IMR-90 (cell line): Measurements from ENCODE around the gene KAZN. TPM values are rescaled to one million over a fixed set of nuclear protein-coding genes. Genes with fewer than 3 reads are reported as not detected.

Experiments used
- ATAC-seq: fragments of 200-7000 bp; cut with Tn5 transposase; 2 replicates; pipeline ENCODE4 v1.9.1; 2020; ENCODE audit warnings: low read depth, mild to moderate bottlenecking, moderate library complexity
- BruUV-seq: library from RNA; stranded (reverse); fragments of 400-500 nt; replicated peaks from 2 replicates; lab custom pipeline; 2021; lab: Mats Ljungman, UMichigan
- CTCF ChIA-PET: fragments of 300-600 bp; formaldehyde crosslinking; extraction: SDS; loops from one replicate; lab custom pipeline; 2021; ENCODE audit warnings: antibody characterized with exemption; lab: Yijun Ruan, JAX
- POLR2A ChIA-PET: fragments of 300-600 bp; sonication (Branson Sonifier 250); formaldehyde crosslinking; loops from one replicate; lab custom pipeline; 2022; ENCODE audit warnings: antibody characterized with exemption; ENCODE audit not compliant: unreplicated experiment; lab: Charles Lee
- DNase-seq: peaks from one replicate; pipeline ENCODE4 v3.0.0; 2013
- H2AFZ ChIP-seq: replicated peaks from 2 replicates; pipeline ENCODE3; 2013; ENCODE audit warnings: low read length, mild to moderate bottlenecking; ENCODE audit not compliant: poor library complexity
- H2AK5ac ChIP-seq: 2 replicates; pipeline ENCODE4 v1.6.1; 2013; ENCODE audit warnings: low read depth, low read length, inconsistent platforms
- H2AK9ac ChIP-seq: replicated peaks from 2 replicates; pipeline ENCODE3; 2013; ENCODE audit warnings: mild to moderate bottlenecking, low read depth, low read length, moderate library complexity; ENCODE audit not compliant: poor library complexity
- H2BK120ac ChIP-seq: 2 replicates; pipeline ENCODE4 v1.6.1; 2013; ENCODE audit warnings: low read depth, low read length, inconsistent platforms
- H2BK15ac ChIP-seq: 3 replicates; pipeline ENCODE4 v1.6.1; 2013; ENCODE audit warnings: low read depth, low read length, inconsistent platforms
- H2BK20ac ChIP-seq: 2 replicates; pipeline ENCODE4 v1.6.1; 2013; ENCODE audit warnings: low read depth, mild to moderate bottlenecking, inconsistent platforms, low read length, moderate library complexity
- H2BK5ac ChIP-seq: 2 replicates; pipeline ENCODE4 v1.6.1; 2013; ENCODE audit warnings: mild to moderate bottlenecking, low read depth, low read length, inconsistent platforms; ENCODE audit not compliant: poor library complexity, severe bottlenecking
- H3K14ac ChIP-seq: replicated peaks from 2 replicates; pipeline ENCODE4 v1.6.1; 2013; ENCODE audit warnings: low read depth, low read length, inconsistent platforms
- H3K18ac ChIP-seq: 2 replicates; pipeline ENCODE4 v1.6.1; 2013; ENCODE audit warnings: low read depth, low read length, control low read depth
- H3K23ac ChIP-seq: 2 replicates; pipeline ENCODE4 v1.6.1; 2013; ENCODE audit warnings: low read depth, low read length, inconsistent platforms
- H3K27ac ChIP-seq: 2 replicates; pipeline ENCODE4 v1.5.1; 2013; ENCODE audit warnings: mild to moderate bottlenecking, control low read depth, low read length; ENCODE audit not compliant: insufficient read depth
- H3K27me3 ChIP-seq: 2 replicates; pipeline ENCODE4 v1.6.1; 2013; ENCODE audit warnings: low read length; ENCODE audit not compliant: control insufficient read depth, insufficient read depth
- H3K36me3 ChIP-seq: 2 replicates; pipeline ENCODE4 v1.6.1; 2013; ENCODE audit warnings: low read length, mixed read lengths; ENCODE audit not compliant: control insufficient read depth, insufficient read depth
- H3K4ac ChIP-seq: 2 replicates; pipeline ENCODE4 v1.6.1; 2013; ENCODE audit warnings: low read depth, low read length, inconsistent platforms
- H3K4me1 ChIP-seq: 2 replicates; pipeline ENCODE4 v1.6.1; 2013; ENCODE audit warnings: low read length, mixed read lengths; ENCODE audit not compliant: control insufficient read depth, insufficient read depth
- H3K4me2 ChIP-seq: 2 replicates; pipeline ENCODE4 v1.6.1; 2013; ENCODE audit warnings: low read depth, mild to moderate bottlenecking, control low read depth, low read length, moderate library complexity
- H3K4me3 ChIP-seq: 2 replicates; pipeline ENCODE4 v1.5.1; 2013; ENCODE audit warnings: low read depth, mild to moderate bottlenecking, control low read depth, low read length, moderate library complexity; ENCODE audit not compliant: insufficient read depth
- H3K56ac ChIP-seq: 2 replicates; pipeline ENCODE4 v1.6.1; 2013; ENCODE audit warnings: low read length, inconsistent platforms; ENCODE audit not compliant: insufficient read depth; ENCODE audit errors: extremely low read depth
- H3K79me1 ChIP-seq, 2 experiments: 2 replicates each; pipeline ENCODE4 v1.6.1; 2013; ENCODE audit warnings: low read length in 2 of 2, inconsistent platforms in 1 of 2, low read depth in 1 of 2
- H3K9ac ChIP-seq: 2 replicates; pipeline ENCODE4 v1.6.1; 2013; ENCODE audit warnings: low read depth, low read length, control low read depth
- H3K9me1 ChIP-seq: 2 replicates; pipeline ENCODE4 v1.6.1; 2013; ENCODE audit warnings: low read length, inconsistent platforms; ENCODE audit not compliant: insufficient read depth
- H3K9me3 ChIP-seq: 2 replicates; pipeline ENCODE4 v1.6.1; 2013; ENCODE audit warnings: low read length; ENCODE audit not compliant: control insufficient read depth, insufficient read depth
- H4K20me1 ChIP-seq: 2 replicates; pipeline ENCODE4 v1.6.1; 2013; ENCODE audit warnings: low read length, inconsistent platforms; ENCODE audit not compliant: insufficient read depth
- H4K5ac ChIP-seq: 2 replicates; pipeline ENCODE4 v1.6.1; 2013; ENCODE audit warnings: mild to moderate bottlenecking, low read depth, low read length, control low read depth
- H4K8ac ChIP-seq, 2 experiments: 2 replicates each; pipeline ENCODE4 v1.6.1; 2013; ENCODE audit warnings: low read depth in 2 of 2, low read length in 2 of 2, control low read depth in 1 of 2, inconsistent platforms in 1 of 2
- H4K91ac ChIP-seq: 2 replicates; pipeline ENCODE4 v1.6.1; 2013; ENCODE audit warnings: low read depth, low read length, inconsistent platforms; ENCODE audit not compliant: insufficient read depth
- BHLHE40 ChIP-seq: fragments of 150-350 bp; IDR thresholded peaks from 2 replicates; pipeline ENCODE4 v1.6.1; 2016; ENCODE audit warnings: mild to moderate bottlenecking, low read depth, low read length
- CHD1 ChIP-seq: IDR thresholded peaks from 2 replicates; pipeline ENCODE4 v1.6.1; 2012; ENCODE audit warnings: low read depth, low read length, improper control_type of control experiment
- ELK1 ChIP-seq: fragments of 150-350 bp; IDR thresholded peaks from 2 replicates; pipeline ENCODE4 v1.6.1; 2016; ENCODE audit warnings: low read depth, mild to moderate bottlenecking, low read length, moderate library complexity, borderline replicate concordance
- FOS ChIP-seq: fragments of 150-350 bp; IDR thresholded peaks from 2 replicates; pipeline ENCODE4 v1.6.1; 2016; ENCODE audit warnings: low read depth, low read length
- MAFK ChIP-seq: IDR thresholded peaks from 2 replicates; pipeline ENCODE4 v1.6.1; 2012; ENCODE audit warnings: low read depth, low read length, improper control_type of control experiment
- MAZ ChIP-seq: IDR thresholded peaks from 2 replicates; pipeline ENCODE4 v1.6.1; 2012; ENCODE audit warnings: low read depth, mild to moderate bottlenecking, low read length, improper control_type of control experiment, moderate library complexity, borderline replicate concordance
- NFE2L2 ChIP-seq: fragments of 150-350 bp; IDR thresholded peaks from 2 replicates; pipeline ENCODE4 v1.6.1; 2016; ENCODE audit warnings: low read depth, mild to moderate bottlenecking, low read length
- POLR2A ChIP-seq: IDR thresholded peaks from 2 replicates; pipeline ENCODE4 v1.6.1; 2012; ENCODE audit warnings: mild to moderate bottlenecking, low read depth, low read length
- RAD21 ChIP-seq: IDR thresholded peaks from 2 replicates; pipeline ENCODE4 v1.6.1; 2012; ENCODE audit warnings: low read length, improper control_type of control experiment
- RCOR1 ChIP-seq: IDR thresholded peaks from 2 replicates; pipeline ENCODE4 v1.6.1; 2012; ENCODE audit warnings: mild to moderate bottlenecking, low read length, improper control_type of control experiment; ENCODE audit not compliant: insufficient replicate concordance
- RFX5 ChIP-seq: IDR thresholded peaks from 2 replicates; pipeline ENCODE4 v1.8.0; 2012; ENCODE audit warnings: low read depth, mild to moderate bottlenecking, low read length, moderate library complexity
- SMC3 ChIP-seq: fragments of 150-350 bp; IDR thresholded peaks from 2 replicates; pipeline ENCODE4 v1.6.1; 2016; ENCODE audit warnings: low read depth, mild to moderate bottlenecking, antibody characterized with exemption, low read length, moderate library complexity
- WGBS, 2 experiments: methylation state at CpG; one replicate each; pipeline versions ENCODE4 v1.1.5 to v1.1.7; 2013; ENCODE audit warnings: missing lambda C conversion rate in 2 of 2; ENCODE audit not compliant: insufficient read length in 1 of 2; ENCODE audit errors: extremely low coverage in 2 of 2; 5-methylcytosine and 5-hydroxymethylcytosine counted together
- dilution Hi-C: fragments of 300-500 bp; cut with HindIII; formaldehyde crosslinking; loops from one replicate; pipeline ENCODE4 v1.14.3; 2018; ENCODE audit warnings: low sequenced_read_pairs; ENCODE audit not compliant: unreplicated experiment
- in situ Hi-C: fragments of 300-500 bp; cut with MboI; formaldehyde crosslinking; loops from 3 replicates; pipeline ENCODE4 v1.14.3; 2019; ENCODE audit warnings: low sequenced_read_pairs, inconsistent platforms, mixed read lengths
- intact Hi-C: fragments of 100-400 bp; cut with micrococcal nuclease; formaldehyde crosslinking; loops from 2 replicates; pipeline ENCODE4 v1.10.0; 2022
- polyA plus RNA-seq, 3 experiments: library from polyadenylated mRNA; depleted of rRNA; stranded (reverse); fragments of >200 nt; gene quantifications; 2 replicates each; pipeline ENCODE4 v1.2.3, GENCODE V29; 2012; ENCODE audit warnings: low replicate concordance in 1 of 3
- total RNA-seq: library from RNA; depleted of rRNA; stranded (reverse); fragments of >200 nt; gene quantifications from 2 replicates; pipeline ENCODE4 v1.2.3, GENCODE V29; 2012
- TF ChIP-seq, protein P1 (sequence below): fragments of 150-350 bp; IDR thresholded peaks from 2 replicates; pipeline ENCODE4 v1.6.1; 2017; ENCODE audit warnings: mild to moderate bottlenecking, antibody characterized with exemption, low read length, low read depth
- TF ChIP-seq, protein P2 (sequence below): conservative IDR thresholded peaks from 2 replicates; pipeline ENCODE4 v1.5.1; 2012; ENCODE audit warnings: mild to moderate bottlenecking, low read depth, low read length, improper control_type of control experiment

KAZN gene
- total and polyA plus RNA-seq, 2 of the 4 experiments (the other 2 are of a cell fraction): 5.2 to 10.5 TPM

DNA sequence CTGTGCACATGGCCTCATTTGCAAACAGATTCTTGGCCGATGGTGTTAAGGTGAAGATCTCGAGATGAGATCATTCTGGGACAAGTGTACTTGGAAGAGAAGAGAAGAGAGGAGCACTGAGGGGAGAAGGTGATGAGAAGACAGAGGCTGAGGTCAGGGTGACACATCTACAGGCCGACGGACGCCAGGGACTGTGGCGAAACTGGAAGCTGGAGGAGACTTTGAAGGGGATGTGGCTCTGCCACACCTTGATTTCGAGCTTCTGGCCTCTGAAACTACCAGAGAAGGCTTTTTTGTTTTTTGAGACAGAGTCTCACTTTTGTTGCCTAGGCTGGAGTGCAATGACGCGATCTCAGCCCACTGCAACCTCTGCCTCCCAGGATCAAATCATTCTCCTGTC is 417.5 kb downstream of the KAZN start:
- Histone ChIP-seq H4K8ac (no peak overlapping the region), H3K27ac (no peak overlapping the region), H3K18ac (no peak overlapping the region), H3K23ac (no peak overlapping the region), H2BK5ac (no peak overlapping the region), H2BK20ac (no peak overlapping the region), H3K56ac (no peak overlapping the region), H3K9me3 (no peaks in the 10 kb centered on the region), H3K4me1 (peaks cover 2% of the 10 kb centered on the region), H3K79me1 (peaks cover 17 to 33% of the 10 kb centered on the region in 2 experiments), H3K4me3 (no peak overlapping the region), H3K27me3 (no peaks in the 10 kb centered on the region), H3K4ac (no peak overlapping the region), H3K9me1 (no peaks in the 10 kb centered on the region; the same call in 1 of the 2 replicates), H4K20me1 (peaks cover 18% of the 10 kb centered on the region), H3K36me3 (no peaks in the 10 kb centered on the region), H3K4me2 (no peak overlapping the region), H2AK5ac (no peak overlapping the region), H2BK120ac (no peak overlapping the region), H3K14ac (no peak overlapping the region; the same call in 1 of the 2 replicates), H2AK9ac (no peak overlapping the region), H4K91ac (no peak overlapping the region), H2AFZ (no peak overlapping the region), H2BK15ac (no peak overlapping the region), H4K5ac (no peak overlapping the region), H3K9ac (no peak overlapping the region)
- dilution Hi-C loops (no loop called here), in situ Hi-C loops (no loop called here), intact Hi-C loops (no loop called here)
- TF ChIP-seq BHLHE40 (no peak), FOS (no peak), ELK1 (no peak), MAZ (no peak), CHD1 (no peak), SMC3 (no peak), MAFK (no peak), RAD21 (no peak), POLR2A (no peak), NFE2L2 (no peak), RFX5 (no peak), RCOR1 (no peak)
- TF ChIP-seq, protein P1, sequence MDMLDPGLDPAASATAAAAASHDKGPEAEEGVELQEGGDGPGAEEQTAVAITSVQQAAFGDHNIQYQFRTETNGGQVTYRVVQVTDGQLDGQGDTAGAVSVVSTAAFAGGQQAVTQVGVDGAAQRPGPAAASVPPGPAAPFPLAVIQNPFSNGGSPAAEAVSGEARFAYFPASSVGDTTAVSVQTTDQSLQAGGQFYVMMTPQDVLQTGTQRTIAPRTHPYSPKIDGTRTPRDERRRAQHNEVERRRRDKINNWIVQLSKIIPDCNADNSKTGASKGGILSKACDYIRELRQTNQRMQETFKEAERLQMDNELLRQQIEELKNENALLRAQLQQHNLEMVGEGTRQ: no peak
- TF ChIP-seq, protein P2, sequence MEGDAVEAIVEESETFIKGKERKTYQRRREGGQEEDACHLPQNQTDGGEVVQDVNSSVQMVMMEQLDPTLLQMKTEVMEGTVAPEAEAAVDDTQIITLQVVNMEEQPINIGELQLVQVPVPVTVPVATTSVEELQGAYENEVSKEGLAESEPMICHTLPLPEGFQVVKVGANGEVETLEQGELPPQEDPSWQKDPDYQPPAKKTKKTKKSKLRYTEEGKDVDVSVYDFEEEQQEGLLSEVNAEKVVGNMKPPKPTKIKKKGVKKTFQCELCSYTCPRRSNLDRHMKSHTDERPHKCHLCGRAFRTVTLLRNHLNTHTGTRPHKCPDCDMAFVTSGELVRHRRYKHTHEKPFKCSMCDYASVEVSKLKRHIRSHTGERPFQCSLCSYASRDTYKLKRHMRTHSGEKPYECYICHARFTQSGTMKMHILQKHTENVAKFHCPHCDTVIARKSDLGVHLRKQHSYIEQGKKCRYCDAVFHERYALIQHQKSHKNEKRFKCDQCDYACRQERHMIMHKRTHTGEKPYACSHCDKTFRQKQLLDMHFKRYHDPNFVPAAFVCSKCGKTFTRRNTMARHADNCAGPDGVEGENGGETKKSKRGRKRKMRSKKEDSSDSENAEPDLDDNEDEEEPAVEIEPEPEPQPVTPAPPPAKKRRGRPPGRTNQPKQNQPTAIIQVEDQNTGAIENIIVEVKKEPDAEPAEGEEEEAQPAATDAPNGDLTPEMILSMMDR: no peak
- WGBS, 2 experiments: 97% methylated on average over 5 of the region's 9 CpGs; no CpG with 5 or more reads in 1 of the 2 experiments
- CTCF ChIA-PET: interaction anchor here (1.3 kb wide), 1 partner anchor 12 kb away, joined by 4 read pairs; no protein-coding TSS in a partner anchor
- DNase-seq (no peak), ATAC-seq (no peak)
- POLR2A ChIA-PET: no interaction called here
- no TSS peak for BruUV-seq
